ENCODE measurements around the gene NCOA6. TPM values are rescaled to one million over a fixed set of nuclear protein-coding genes. Genes with fewer than 3 reads are reported as not detected.

NCOA6 gene
- total RNA-seq, 1 donor from 2014 or later: 45.6 TPM

DNA sequence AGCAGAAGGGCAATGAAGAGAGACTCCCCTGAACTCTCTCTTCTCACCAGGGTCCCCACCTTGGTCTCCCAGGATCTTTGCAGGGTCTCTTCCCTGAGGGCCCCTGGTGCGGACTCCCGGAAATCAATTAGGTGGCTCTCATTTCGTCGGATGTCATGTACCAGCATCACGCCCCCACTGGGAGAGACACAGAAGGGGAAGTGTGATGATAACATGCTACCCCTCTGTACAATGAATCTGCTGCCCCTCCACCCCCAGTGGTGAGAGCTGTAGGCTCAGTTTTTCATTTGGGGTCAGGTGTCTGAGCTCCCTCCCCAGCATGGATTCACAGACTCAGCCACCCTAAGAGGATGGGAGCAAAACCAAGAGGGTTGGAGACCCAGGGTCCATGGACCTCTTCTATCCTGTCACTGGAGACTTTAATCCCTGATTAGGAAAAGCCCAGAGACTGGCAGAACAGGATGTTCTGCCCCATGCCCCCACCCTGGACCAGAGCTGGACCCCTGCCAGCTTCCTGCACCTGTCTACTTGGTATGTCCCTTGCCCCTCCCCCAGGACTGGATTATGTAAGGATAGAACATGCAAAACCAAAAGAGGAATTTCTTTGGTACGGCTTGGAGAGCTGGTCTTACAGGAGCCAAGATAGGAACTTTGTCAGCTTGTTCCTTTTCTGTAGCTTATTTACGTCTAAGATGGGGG lies 36.1 kb upstream of the NCOA6 start:
- Mint-ChIP-seq H3K36me3 (ENCODE audit: unreplicated experiment) (peaks cover 8% of the 10 kb centered on the region), H3K9me3 (ENCODE audit: unreplicated experiment) (peaks cover 4% of the 10 kb centered on the region), H3K27me3 (ENCODE audit: unreplicated experiment) (peaks cover 3% of the 10 kb centered on the region), H3K27ac (ENCODE audit: unreplicated experiment) (no peak overlapping the region), H3K4me3 (ENCODE audit: unreplicated experiment) (no peak overlapping the region), H3K4me1 (ENCODE audit: low read depth, unreplicated experiment) (no peaks in the 10 kb centered on the region)
- no peak for DNase-seq
- TF ChIP-seq, protein P1, sequence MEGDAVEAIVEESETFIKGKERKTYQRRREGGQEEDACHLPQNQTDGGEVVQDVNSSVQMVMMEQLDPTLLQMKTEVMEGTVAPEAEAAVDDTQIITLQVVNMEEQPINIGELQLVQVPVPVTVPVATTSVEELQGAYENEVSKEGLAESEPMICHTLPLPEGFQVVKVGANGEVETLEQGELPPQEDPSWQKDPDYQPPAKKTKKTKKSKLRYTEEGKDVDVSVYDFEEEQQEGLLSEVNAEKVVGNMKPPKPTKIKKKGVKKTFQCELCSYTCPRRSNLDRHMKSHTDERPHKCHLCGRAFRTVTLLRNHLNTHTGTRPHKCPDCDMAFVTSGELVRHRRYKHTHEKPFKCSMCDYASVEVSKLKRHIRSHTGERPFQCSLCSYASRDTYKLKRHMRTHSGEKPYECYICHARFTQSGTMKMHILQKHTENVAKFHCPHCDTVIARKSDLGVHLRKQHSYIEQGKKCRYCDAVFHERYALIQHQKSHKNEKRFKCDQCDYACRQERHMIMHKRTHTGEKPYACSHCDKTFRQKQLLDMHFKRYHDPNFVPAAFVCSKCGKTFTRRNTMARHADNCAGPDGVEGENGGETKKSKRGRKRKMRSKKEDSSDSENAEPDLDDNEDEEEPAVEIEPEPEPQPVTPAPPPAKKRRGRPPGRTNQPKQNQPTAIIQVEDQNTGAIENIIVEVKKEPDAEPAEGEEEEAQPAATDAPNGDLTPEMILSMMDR (IDR thresholded peaks at IDR 0.05; ENCODE audit: partially characterized antibody, unreplicated experiment): no peak

DNA sequence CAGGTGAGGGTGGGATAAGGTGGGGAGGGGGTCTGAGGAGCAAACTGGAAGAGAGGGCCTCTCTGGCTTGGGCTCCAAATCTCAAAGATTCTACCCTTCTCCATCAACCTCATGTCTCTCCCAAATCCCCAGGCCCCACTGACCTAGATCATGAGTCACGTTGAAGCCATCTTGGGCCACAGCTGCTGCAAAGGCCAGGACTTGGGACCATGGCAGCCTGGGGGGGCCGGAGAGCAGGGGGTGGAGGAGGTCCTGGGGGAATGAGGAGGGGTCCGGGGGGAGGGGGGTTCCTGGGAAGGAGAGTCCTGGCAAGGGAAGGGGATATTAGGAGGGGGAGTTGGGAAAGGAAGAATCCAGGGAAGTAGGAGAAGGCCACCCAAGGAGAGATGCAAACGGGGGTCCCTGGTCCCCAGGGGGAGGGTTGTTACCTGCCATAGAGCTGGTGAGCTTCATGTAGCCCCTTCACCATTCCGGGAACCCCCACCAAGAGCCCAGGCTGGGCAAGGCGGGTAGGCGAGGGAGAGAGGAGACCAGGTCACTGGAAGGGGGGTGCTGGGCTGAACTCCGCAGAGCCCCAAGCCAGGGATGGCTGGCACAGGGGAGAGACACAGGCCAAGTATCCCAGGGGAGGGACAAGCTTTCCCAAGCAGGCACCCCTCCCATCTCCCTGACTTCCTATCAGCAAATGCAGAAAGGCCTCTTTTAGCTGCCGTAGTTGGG lies 34.5 kb upstream of the NCOA6 start:
- peaks cover 2% of the 10 kb centered on the region for H3K27me3 Mint-ChIP-seq (ENCODE audit: unreplicated experiment)
- no peaks in the 10 kb centered on the region for H3K4me1 Mint-ChIP-seq (ENCODE audit: low read depth, unreplicated experiment)
- H3K36me3 Mint-ChIP-seq (ENCODE audit: unreplicated experiment): peaks cover 8% of the 10 kb centered on the region
- no peak overlapping the region for H3K4me3 Mint-ChIP-seq (ENCODE audit: unreplicated experiment)
- H3K27ac Mint-ChIP-seq (ENCODE audit: unreplicated experiment): no peak overlapping the region
- TF ChIP-seq, protein P1 (IDR thresholded peaks at IDR 0.05; ENCODE audit: partially characterized antibody, unreplicated experiment): no peak
- DNase-seq: no peak
- peaks cover 4% of the 10 kb centered on the region for H3K9me3 Mint-ChIP-seq (ENCODE audit: unreplicated experiment)

DNA sequence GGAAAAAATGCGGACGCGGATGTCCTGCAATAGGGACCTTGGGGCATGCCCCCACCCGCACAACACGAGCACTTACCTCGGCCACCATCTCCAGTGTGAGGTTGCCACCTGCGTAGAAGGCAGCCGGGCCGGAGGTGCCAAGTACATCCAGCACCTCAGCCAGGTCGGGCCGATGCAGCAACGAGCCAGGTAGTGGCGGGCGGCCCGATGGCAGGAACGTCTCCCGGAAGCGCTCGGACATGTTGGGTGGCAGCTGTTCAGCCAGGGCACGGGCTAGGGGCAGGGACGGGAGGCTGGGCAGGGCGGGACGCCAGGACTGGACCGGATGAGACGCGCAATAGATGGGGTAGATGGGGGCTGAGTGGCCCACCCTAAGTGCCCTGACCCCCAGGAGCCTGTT lies 33.9 kb upstream of the NCOA6 start:
- no peak overlapping the region for H3K27ac Mint-ChIP-seq (ENCODE audit: unreplicated experiment)
- TF ChIP-seq, protein P1 (IDR thresholded peaks at IDR 0.05; ENCODE audit: partially characterized antibody, unreplicated experiment): no peak
- no peaks in the 10 kb centered on the region for H3K4me1 Mint-ChIP-seq (ENCODE audit: low read depth, unreplicated experiment)
- H3K9me3 Mint-ChIP-seq (ENCODE audit: unreplicated experiment): peaks cover 4% of the 10 kb centered on the region
- no peak for DNase-seq
- H3K27me3 Mint-ChIP-seq (ENCODE audit: unreplicated experiment): peaks cover 2% of the 10 kb centered on the region
- H3K4me3 Mint-ChIP-seq (ENCODE audit: unreplicated experiment): no peak overlapping the region
- H3K36me3 Mint-ChIP-seq (ENCODE audit: unreplicated experiment): peaks cover 8% of the 10 kb centered on the region

- TF ChIP-seq, protein P1 (IDR thresholded peaks at IDR 0.05; ENCODE audit: partially characterized antibody, unreplicated experiment): no peak
- Mint-ChIP-seq H3K36me3 (ENCODE audit: unreplicated experiment) (peaks cover 4% of the 10 kb centered on the region), H3K27ac (ENCODE audit: unreplicated experiment) (no peak overlapping the region), H3K27me3 (ENCODE audit: unreplicated experiment) (peaks cover 4% of the 10 kb centered on the region), H3K9me3 (ENCODE audit: unreplicated experiment) (no peaks in the 10 kb centered on the region), H3K4me1 (ENCODE audit: low read depth, unreplicated experiment) (no peaks in the 10 kb centered on the region), H3K4me3 (ENCODE audit: unreplicated experiment) (no peak overlapping the region)
- no peak for DNase-seq
Measured at GRCh38 chr20:34852298-34852697, 26.8 kb upstream of the NCOA6 start.

GRCh38 chr20:34850969-34851368 lies 25.5 kb upstream of the NCOA6 start:
- Mint-ChIP-seq H3K36me3 (ENCODE audit: unreplicated experiment) (no peaks in the 10 kb centered on the region), H3K27me3 (ENCODE audit: unreplicated experiment) (peaks cover 5% of the 10 kb centered on the region), H3K9me3 (ENCODE audit: unreplicated experiment) (no peaks in the 10 kb centered on the region), H3K4me1 (ENCODE audit: low read depth, unreplicated experiment) (no peaks in the 10 kb centered on the region), H3K4me3 (ENCODE audit: unreplicated experiment) (no peak overlapping the region), H3K27ac (ENCODE audit: unreplicated experiment) (no peak overlapping the region)
- TF ChIP-seq, protein P1 (IDR thresholded peaks at IDR 0.05; ENCODE audit: partially characterized antibody, unreplicated experiment): no peak
- no peak for DNase-seq
